ES-I3 (cell line): ENCODE measurements around the gene CD164.

Experiments
- H3K36me3 ChIP-seq: 2 replicates; pipeline ENCODE4 v1.6.1; 2013; ENCODE audit warnings: mild to moderate bottlenecking, low read length, control low read depth, moderate library complexity; ENCODE audit not compliant: insufficient read depth
- H3K4me1 ChIP-seq: 2 replicates; pipeline ENCODE4 v1.6.1; 2013; ENCODE audit warnings: mild to moderate bottlenecking, control low read depth, low read length; ENCODE audit not compliant: insufficient read depth
- H3K9ac ChIP-seq: 2 replicates; pipeline ENCODE4 v1.6.1; 2013; ENCODE audit warnings: low read depth, mild to moderate bottlenecking, low read length, moderate library complexity
- H3K9me3 ChIP-seq: 2 replicates; pipeline ENCODE4 v1.6.1; 2013; ENCODE audit warnings: mild to moderate bottlenecking, low read length, moderate library complexity; ENCODE audit not compliant: control insufficient read depth, insufficient read depth

CD164 gene

GRCh38 chr6:109323241-109323640 lies 59.0 kb downstream of the CD164 start:
- H3K9me3 ChIP-seq, result no peaks in the 10 kb centered on the region
- H3K9ac ChIP-seq, result no peak overlapping the region
- no peaks in the 10 kb centered on the region for H3K4me1 ChIP-seq
- no peaks in the 10 kb centered on the region for H3K36me3 ChIP-seq

GRCh38 chr6:109322825-109323224 lies 59.4 kb downstream of the CD164 start:
- Histone ChIP-seq H3K9ac (no peak overlapping the region), H3K9me3 (no peaks in the 10 kb centered on the region), H3K36me3 (no peaks in the 10 kb centered on the region), H3K4me1 (no peaks in the 10 kb centered on the region)

GRCh38 chr6:109321752-109322151 lies 60.5 kb downstream of the CD164 start:
- no peak overlapping the region for H3K9ac ChIP-seq
- no peaks in the 10 kb centered on the region for H3K36me3 ChIP-seq
- H3K9me3 ChIP-seq, result no peaks in the 10 kb centered on the region
- H3K4me1 ChIP-seq, result no peaks in the 10 kb centered on the region

GRCh38 chr6:109320072-109320471 lies 62.2 kb downstream of the CD164 start:
- H3K4me1 ChIP-seq, result no peaks in the 10 kb centered on the region
- no peaks in the 10 kb centered on the region for H3K9me3 ChIP-seq

GRCh38 chr6:109318328-109318876 lies 63.9 kb downstream of the CD164 start:
- H3K9ac ChIP-seq, result no peak overlapping the region
- no peaks in the 10 kb centered on the region for H3K4me1 ChIP-seq
- no peaks in the 10 kb centered on the region for H3K36me3 ChIP-seq
- H3K9me3 ChIP-seq, result no peaks in the 10 kb centered on the region

More at GRCh38 chr6:109320072-109320471, 62.2 kb downstream of the CD164 start:
- H3K9ac ChIP-seq, result no peak overlapping the region
- no peaks in the 10 kb centered on the region for H3K36me3 ChIP-seq

GRCh38 chr6:109316909-109317308 lies 65.4 kb downstream of the CD164 start:
- H3K36me3 ChIP-seq, result no peaks in the 10 kb centered on the region
- no peaks in the 10 kb centered on the region for H3K4me1 ChIP-seq
- no peaks in the 10 kb centered on the region for H3K9me3 ChIP-seq
- no peak overlapping the region for H3K9ac ChIP-seq
